Mammary epithelial cell (primary cell): ENCODE measurements around the gene LCE1A.

ENCODE experiments used
- EZH2 ChIP-seq: IDR thresholded peaks from 2 replicates; pipeline ENCODE4 v1.6.1; 2012; ENCODE audit warnings: low read length, inconsistent platforms, borderline replicate concordance
- TF ChIP-seq, protein P1 (sequence below), 2 donors: IDR thresholded peaks in 1 of 2; conservative IDR thresholded peaks in 1 of 2; 2 replicates each; pipeline ENCODE4 v1.5.1; 2011 to 2012; ENCODE audit warnings: inconsistent platforms in 2 of 2, low read length in 2 of 2, mild to moderate bottlenecking in 2 of 2, control low read depth in 1 of 2, low read depth in 1 of 2; ENCODE audit not compliant: insufficient read depth in 1 of 2; ENCODE audit errors: extremely low read depth in 1 of 2

- no peak for TF ChIP-seq EZH2
- TF ChIP-seq, protein P1, sequence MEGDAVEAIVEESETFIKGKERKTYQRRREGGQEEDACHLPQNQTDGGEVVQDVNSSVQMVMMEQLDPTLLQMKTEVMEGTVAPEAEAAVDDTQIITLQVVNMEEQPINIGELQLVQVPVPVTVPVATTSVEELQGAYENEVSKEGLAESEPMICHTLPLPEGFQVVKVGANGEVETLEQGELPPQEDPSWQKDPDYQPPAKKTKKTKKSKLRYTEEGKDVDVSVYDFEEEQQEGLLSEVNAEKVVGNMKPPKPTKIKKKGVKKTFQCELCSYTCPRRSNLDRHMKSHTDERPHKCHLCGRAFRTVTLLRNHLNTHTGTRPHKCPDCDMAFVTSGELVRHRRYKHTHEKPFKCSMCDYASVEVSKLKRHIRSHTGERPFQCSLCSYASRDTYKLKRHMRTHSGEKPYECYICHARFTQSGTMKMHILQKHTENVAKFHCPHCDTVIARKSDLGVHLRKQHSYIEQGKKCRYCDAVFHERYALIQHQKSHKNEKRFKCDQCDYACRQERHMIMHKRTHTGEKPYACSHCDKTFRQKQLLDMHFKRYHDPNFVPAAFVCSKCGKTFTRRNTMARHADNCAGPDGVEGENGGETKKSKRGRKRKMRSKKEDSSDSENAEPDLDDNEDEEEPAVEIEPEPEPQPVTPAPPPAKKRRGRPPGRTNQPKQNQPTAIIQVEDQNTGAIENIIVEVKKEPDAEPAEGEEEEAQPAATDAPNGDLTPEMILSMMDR (conservative IDR thresholded peaks at IDR 0.05 in 1 of 2, IDR thresholded peaks at IDR 0.05 in 1 of 2; ENCODE audit: extremely low read depth in 1 of 2, insufficient read depth in 1 of 2, low read depth in 1 of 2, low read length in 2 of 2) = peak; percentile 54 to 74
These were observed 43.8 kb downstream of the LCE1A start for GRCh38 chr1:152870831-152871730.
